Trophoblast cell (in vitro differentiated cells and primary cell): Measurements from ENCODE around the gene PAK5.

ENCODE experiments used
- DNase-seq, 2 donors: peaks; one replicate each; pipeline ENCODE4 v3.0.0-alpha.2; 2016
- H2AFZ ChIP-seq: 2 replicates; pipeline ENCODE4 v1.6.1; 2013; ENCODE audit warnings: low read length, moderate library complexity, mild to moderate bottlenecking; ENCODE audit not compliant: insufficient read depth, poor library complexity
- H2AK5ac ChIP-seq: 2 replicates; pipeline ENCODE4 v1.6.1; 2013; ENCODE audit warnings: mild to moderate bottlenecking, low read length
- H2BK120ac ChIP-seq: 2 replicates; pipeline ENCODE4 v1.6.1; 2013; ENCODE audit warnings: low read length, mild to moderate bottlenecking, moderate library complexity; ENCODE audit not compliant: insufficient read depth, poor library complexity
- H2BK12ac ChIP-seq: 2 replicates; pipeline ENCODE4 v1.6.1; 2013; ENCODE audit warnings: mild to moderate bottlenecking, low read length, moderate library complexity
- H2BK5ac ChIP-seq: 2 replicates; pipeline ENCODE4 v1.6.1; 2013; ENCODE audit warnings: low read length, low read depth, moderate library complexity, mild to moderate bottlenecking; ENCODE audit not compliant: poor library complexity
- H3K14ac ChIP-seq: 2 replicates; pipeline ENCODE4 v1.6.1; 2013; ENCODE audit warnings: mild to moderate bottlenecking, low read length
- H3K18ac ChIP-seq: 2 replicates; pipeline ENCODE4 v1.6.1; 2013; ENCODE audit warnings: mild to moderate bottlenecking, low read length
- H3K23ac ChIP-seq: 2 replicates; pipeline ENCODE4 v1.6.1; 2013; ENCODE audit warnings: low read length
- H3K27ac ChIP-seq: 2 replicates; pipeline ENCODE4 v1.5.1; 2013; ENCODE audit warnings: low read depth, mild to moderate bottlenecking, inconsistent platforms, low read length, moderate library complexity
- H3K27me3 ChIP-seq: 2 replicates; pipeline ENCODE4 v1.6.1; 2013; ENCODE audit warnings: inconsistent platforms, mild to moderate bottlenecking, low read length, moderate library complexity; ENCODE audit not compliant: insufficient read depth
- H3K36me3 ChIP-seq, 2 experiments: 1 replicate in 1 of 2; 2 replicates in 1 of 2; pipeline ENCODE4 v1.6.1; 2013; ENCODE audit warnings: low read length in 2 of 2, mild to moderate bottlenecking in 2 of 2, moderate library complexity in 1 of 2; ENCODE audit not compliant: insufficient read depth in 2 of 2, control insufficient read depth in 1 of 2
- H3K4ac ChIP-seq: 2 replicates; pipeline ENCODE4 v1.6.1; 2013; ENCODE audit warnings: low read depth, mild to moderate bottlenecking, low read length, moderate library complexity
- H3K4me1 ChIP-seq, 2 experiments: 1 replicate in 1 of 2; 2 replicates in 1 of 2; pipeline ENCODE4 v1.6.1; 2013; ENCODE audit warnings: low read length in 2 of 2, mild to moderate bottlenecking in 2 of 2, moderate library complexity in 1 of 2; ENCODE audit not compliant: insufficient read depth in 2 of 2, control insufficient read depth in 1 of 2
- H3K4me2 ChIP-seq: 2 replicates; pipeline ENCODE4 v1.6.1; 2013; ENCODE audit warnings: inconsistent platforms, mild to moderate bottlenecking, low read length, moderate library complexity
- H3K4me3 ChIP-seq: 2 replicates; pipeline ENCODE4 v1.5.1; 2013; ENCODE audit warnings: mild to moderate bottlenecking, low read depth, low read length, inconsistent platforms
- H3K79me1 ChIP-seq: one replicate; pipeline ENCODE4 v1.6.1; 2013; ENCODE audit warnings: low read length
- H3K79me2 ChIP-seq: 2 replicates; pipeline ENCODE4 v1.6.1; 2013; ENCODE audit warnings: low read length, mild to moderate bottlenecking; ENCODE audit not compliant: control insufficient read depth, insufficient read depth, poor library complexity
- H3K9ac ChIP-seq: 2 replicates; pipeline ENCODE4 v1.6.1; 2013; ENCODE audit warnings: mild to moderate bottlenecking, low read length
- H3K9me3 ChIP-seq: 2 replicates; pipeline ENCODE4 v1.6.1; 2013; ENCODE audit warnings: low read depth, mild to moderate bottlenecking, control low read depth, inconsistent platforms, low read length; ENCODE audit not compliant: insufficient read depth
- H4K12ac ChIP-seq: 2 replicates; pipeline ENCODE4 v1.6.1; 2013; ENCODE audit warnings: low read depth, mild to moderate bottlenecking, low read length, moderate library complexity
- H4K8ac ChIP-seq: 2 replicates; pipeline ENCODE4 v1.6.1; 2013; ENCODE audit warnings: low read depth, mild to moderate bottlenecking, low read length, moderate library complexity
- H4K91ac ChIP-seq: one replicate; pipeline ENCODE4 v1.6.1; 2013; ENCODE audit warnings: low read depth, mild to moderate bottlenecking, low read length, moderate library complexity
- WGBS: extraction: QIAGEN DNeasy Blood & Tissue Kit; methylation state at CpG from one replicate; pipeline ENCODE4 v1.1.7; 2013; ENCODE audit warnings: missing lambda C conversion rate; ENCODE audit not compliant: insufficient read length, insufficient coverage; ENCODE audit errors: extremely low coverage; 5-methylcytosine and 5-hydroxymethylcytosine counted together

PAK5 gene

DNA sequence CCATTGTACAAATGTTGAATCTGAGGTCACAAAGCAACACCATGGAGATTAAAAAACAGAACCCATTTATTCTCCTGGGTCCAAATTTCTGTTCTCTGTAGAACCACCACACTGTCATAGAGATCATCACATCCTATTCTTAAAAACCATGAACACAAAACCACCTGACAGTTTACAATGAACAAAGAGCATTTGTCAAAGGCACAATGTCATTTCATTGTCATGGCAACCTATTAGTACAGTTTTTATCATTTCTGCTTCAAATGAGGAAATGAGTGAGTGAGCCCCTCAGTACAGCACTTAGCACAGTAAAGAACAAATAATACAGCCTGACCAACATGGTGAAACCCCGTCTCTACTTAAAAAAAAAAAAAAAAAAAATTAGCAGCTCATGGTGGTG lies 347.6 kb downstream of the PAK5 start:
- no peak overlapping the region for H2AFZ ChIP-seq
- H3K18ac ChIP-seq, result no peak overlapping the region
- no CpG with 5 or more reads among the region's 1 CpG for WGBS

DNA sequence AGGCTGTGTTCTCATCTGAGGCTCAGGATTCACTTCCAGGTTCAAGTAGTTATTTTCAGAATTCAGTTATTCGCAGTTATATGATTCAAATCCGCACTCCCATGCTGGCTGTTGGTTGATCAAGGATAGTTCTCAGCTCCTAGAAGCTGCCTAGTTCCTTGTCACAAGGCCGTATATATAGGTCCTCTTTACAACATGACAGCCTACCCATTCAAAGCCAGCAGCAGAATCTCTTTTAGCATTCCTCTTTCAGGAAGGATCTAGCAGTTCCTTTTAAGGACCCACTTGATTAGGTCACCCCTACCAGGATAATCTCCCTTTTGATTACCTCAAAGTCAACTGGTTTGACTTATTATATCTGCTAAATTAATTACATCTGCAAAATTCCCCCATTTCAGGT lies 348.2 kb downstream of the PAK5 start:
- WGBS, result no CpG with 5 or more reads among the region's 3 CpGs
- Histone ChIP-seq H3K18ac (no peak overlapping the region), H2BK12ac (no peak overlapping the region), H4K12ac (no peak overlapping the region), H3K36me3 (no peaks in the 10 kb centered on the region), H2BK120ac (no peak overlapping the region), H3K27ac (no peak overlapping the region), H3K27me3 (no peaks in the 10 kb centered on the region), H2BK5ac (no peak overlapping the region), H3K9ac (no peak overlapping the region), H3K4me1 (no peaks in the 10 kb centered on the region), H3K4me3 (no peak overlapping the region), H3K23ac (no peak overlapping the region), H4K8ac (no peak overlapping the region), H2AK5ac (no peak overlapping the region), H2AFZ (no peak overlapping the region), H3K79me1 (no peaks in the 10 kb centered on the region), H3K79me2 (no peaks in the 10 kb centered on the region), H3K9me3 (no peaks in the 10 kb centered on the region), H4K91ac (no peak overlapping the region), H3K14ac (no peak overlapping the region), H3K4me2 (no peak overlapping the region), H3K4ac (no peak overlapping the region)
- DNase-seq, result no peak

More for the DNA sequence above, 347.6 kb downstream of the PAK5 start:
- DNase-seq, result no peak
- no peaks in the 10 kb centered on the region for H3K36me3 ChIP-seq
- no peak overlapping the region for H3K4me2 ChIP-seq
- H3K14ac ChIP-seq, result no peak overlapping the region
- no peak overlapping the region for H2BK12ac ChIP-seq
- H4K8ac ChIP-seq, result no peak overlapping the region
- H2BK120ac ChIP-seq, result no peak overlapping the region
- H3K9ac ChIP-seq, result no peak overlapping the region
- H3K9me3 ChIP-seq, result no peaks in the 10 kb centered on the region
- no peaks in the 10 kb centered on the region for H3K79me2 ChIP-seq
- no peak overlapping the region for H2BK5ac ChIP-seq
- H2AK5ac ChIP-seq, result no peak overlapping the region
- H4K91ac ChIP-seq, result no peak overlapping the region
- H3K27me3 ChIP-seq, result no peaks in the 10 kb centered on the region
- H3K79me1 ChIP-seq, result no peaks in the 10 kb centered on the region
- no peak overlapping the region for H3K23ac ChIP-seq
- no peak overlapping the region for H3K4me3 ChIP-seq
- H3K4me1 ChIP-seq, result no peaks in the 10 kb centered on the region
- no peak overlapping the region for H4K12ac ChIP-seq
- no peak overlapping the region for H3K27ac ChIP-seq
- no peak overlapping the region for H3K4ac ChIP-seq

DNA sequence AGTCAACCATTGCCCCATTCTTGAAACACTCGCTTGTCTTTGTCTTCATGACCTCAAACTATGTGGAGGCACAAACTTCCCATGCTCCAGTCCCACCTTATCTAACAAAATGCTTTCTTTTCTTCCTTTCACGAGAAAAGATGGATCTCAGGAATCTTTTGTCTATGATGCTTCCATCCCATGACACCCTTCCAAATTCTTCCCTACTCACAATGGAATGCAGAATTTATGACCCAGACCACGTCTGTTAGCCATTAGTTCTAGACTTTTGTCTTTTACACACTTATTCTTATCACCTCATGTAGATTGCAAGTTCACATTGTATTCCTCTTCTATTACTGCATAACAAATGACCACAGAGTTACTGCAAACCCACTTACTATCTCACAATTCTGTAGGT lies 348.7 kb downstream of the PAK5 start:
- Histone ChIP-seq H3K79me1 (no peaks in the 10 kb centered on the region), H4K91ac (no peak overlapping the region)
- whole genome bisulfite sequencing, result no CpG with 5 or more reads among the region's 3 CpGs

DNA sequence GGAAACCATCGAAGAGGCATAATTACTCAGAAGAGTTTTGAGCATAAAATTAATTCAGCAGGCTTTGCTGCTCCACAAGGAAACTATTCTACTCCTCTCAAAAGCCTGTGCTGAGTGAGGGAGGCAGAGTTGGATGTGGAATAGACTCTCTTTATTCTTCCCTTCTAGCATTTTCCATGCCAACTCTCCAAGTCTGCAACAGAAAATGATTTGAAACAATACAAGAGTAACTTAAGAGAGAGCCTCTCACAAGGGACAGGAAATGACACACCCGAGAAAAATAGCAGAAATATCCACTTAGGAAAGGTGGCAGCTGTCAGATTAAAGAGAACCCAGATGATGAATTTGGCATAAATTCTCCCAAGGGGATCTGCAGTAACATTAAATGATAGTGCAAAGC lies 350.8 kb downstream of the PAK5 start:
- no peak overlapping the region for H4K12ac ChIP-seq
- H3K14ac ChIP-seq, result no peak overlapping the region
- no peaks in the 10 kb centered on the region for H3K36me3 ChIP-seq
- no peak for DNase-seq
- no peaks in the 10 kb centered on the region for H3K79me1 ChIP-seq
- no peak overlapping the region for H2BK5ac ChIP-seq
- H3K4me1 ChIP-seq, result no peaks in the 10 kb centered on the region
- WGBS, result no CpG with 5 or more reads among the region's 2 CpGs
- H3K9ac ChIP-seq, result no peak overlapping the region
- H3K4me3 ChIP-seq, result no peak overlapping the region
- no peak overlapping the region for H3K27ac ChIP-seq
- no peak overlapping the region for H3K4ac ChIP-seq
- H3K27me3 ChIP-seq, result no peaks in the 10 kb centered on the region
- no peak overlapping the region for H2BK120ac ChIP-seq
- no peak overlapping the region for H2AFZ ChIP-seq
- H4K91ac ChIP-seq, result no peak overlapping the region
- H3K4me2 ChIP-seq, result no peak overlapping the region
- no peak overlapping the region for H3K23ac ChIP-seq
- no peak overlapping the region for H2BK12ac ChIP-seq
- no peak overlapping the region for H4K8ac ChIP-seq
- no peak overlapping the region for H2AK5ac ChIP-seq
- H3K9me3 ChIP-seq, result no peaks in the 10 kb centered on the region
- H3K79me2 ChIP-seq, result no peaks in the 10 kb centered on the region
- no peak overlapping the region for H3K18ac ChIP-seq

More for the DNA sequence above, 348.7 kb downstream of the PAK5 start:
- no peak overlapping the region for H3K23ac ChIP-seq
- H2BK12ac ChIP-seq, result no peak overlapping the region
- H4K12ac ChIP-seq, result no peak overlapping the region
- no peak overlapping the region for H3K9ac ChIP-seq
- no peak overlapping the region for H4K8ac ChIP-seq
- H3K4ac ChIP-seq, result no peak overlapping the region
- H3K9me3 ChIP-seq, result no peaks in the 10 kb centered on the region
- H3K4me3 ChIP-seq, result no peak overlapping the region
- DNase-seq, result no peak
- H2BK5ac ChIP-seq, result no peak overlapping the region
- H2BK120ac ChIP-seq, result no peak overlapping the region
- no peak overlapping the region for H2AFZ ChIP-seq
- H3K36me3 ChIP-seq, result no peaks in the 10 kb centered on the region
- H3K27me3 ChIP-seq, result no peaks in the 10 kb centered on the region
- H3K18ac ChIP-seq, result no peak overlapping the region
- H3K79me2 ChIP-seq, result no peaks in the 10 kb centered on the region
- H3K14ac ChIP-seq, result no peak overlapping the region
- H3K27ac ChIP-seq, result no peak overlapping the region
- no peak overlapping the region for H2AK5ac ChIP-seq
- no peak overlapping the region for H3K4me2 ChIP-seq
- no peaks in the 10 kb centered on the region for H3K4me1 ChIP-seq
